Cardiac fibroblast (primary cell): Measurements from ENCODE around the gene SOCS7.
A peak's percentile ranks its signal among the peaks of the same experiment; 100 is the strongest.

ENCODE experiments used
- DNase-seq, 2 donors: peaks; one replicate each; pipeline versions ENCODE4 v3.0.0 to v3.0.0-alpha.2; 2010; ENCODE audit warnings: low read depth in 2 of 2
- H3K4me3 ChIP-seq, 2 donors: replicated peaks in 1 of 2; 1 replicate in 1 of 2; 2 replicates in 1 of 2; pipeline ENCODE4 v1.5.1; 2011; ENCODE audit warnings: low read depth in 2 of 2, low read length in 2 of 2, mild to moderate bottlenecking in 2 of 2, moderate library complexity in 1 of 2
- TF ChIP-seq, protein P1 (sequence below): IDR thresholded peaks from one replicate; pipeline ENCODE4 v1.5.1; 2011; ENCODE audit warnings: low read depth, mild to moderate bottlenecking, low read length, inconsistent platforms

Gene SOCS7

DNA sequence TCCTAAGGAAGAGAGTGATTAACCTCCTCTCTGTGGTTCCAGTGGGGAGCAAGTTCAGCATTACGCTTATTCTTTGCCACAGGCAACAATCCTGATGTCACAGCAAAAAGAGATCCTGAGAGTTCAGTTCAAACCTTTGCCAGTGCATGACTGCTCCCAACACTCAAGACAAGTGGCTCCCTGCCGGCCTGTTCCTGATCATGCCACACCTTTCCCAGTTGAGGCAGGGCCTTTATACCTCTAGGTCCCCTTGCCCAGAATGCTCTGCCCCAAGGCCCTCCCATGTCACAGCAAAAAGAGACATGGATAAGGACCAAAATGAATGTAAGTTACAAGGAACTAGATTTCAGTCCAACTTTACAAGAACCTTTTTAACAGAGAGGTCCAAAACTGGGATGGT is 45.6 kb downstream of the SOCS7 start:
- TF ChIP-seq, protein P1, sequence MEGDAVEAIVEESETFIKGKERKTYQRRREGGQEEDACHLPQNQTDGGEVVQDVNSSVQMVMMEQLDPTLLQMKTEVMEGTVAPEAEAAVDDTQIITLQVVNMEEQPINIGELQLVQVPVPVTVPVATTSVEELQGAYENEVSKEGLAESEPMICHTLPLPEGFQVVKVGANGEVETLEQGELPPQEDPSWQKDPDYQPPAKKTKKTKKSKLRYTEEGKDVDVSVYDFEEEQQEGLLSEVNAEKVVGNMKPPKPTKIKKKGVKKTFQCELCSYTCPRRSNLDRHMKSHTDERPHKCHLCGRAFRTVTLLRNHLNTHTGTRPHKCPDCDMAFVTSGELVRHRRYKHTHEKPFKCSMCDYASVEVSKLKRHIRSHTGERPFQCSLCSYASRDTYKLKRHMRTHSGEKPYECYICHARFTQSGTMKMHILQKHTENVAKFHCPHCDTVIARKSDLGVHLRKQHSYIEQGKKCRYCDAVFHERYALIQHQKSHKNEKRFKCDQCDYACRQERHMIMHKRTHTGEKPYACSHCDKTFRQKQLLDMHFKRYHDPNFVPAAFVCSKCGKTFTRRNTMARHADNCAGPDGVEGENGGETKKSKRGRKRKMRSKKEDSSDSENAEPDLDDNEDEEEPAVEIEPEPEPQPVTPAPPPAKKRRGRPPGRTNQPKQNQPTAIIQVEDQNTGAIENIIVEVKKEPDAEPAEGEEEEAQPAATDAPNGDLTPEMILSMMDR = no peak
- DNase-seq = no peak
- no peak overlapping the region for H3K4me3 ChIP-seq

DNA sequence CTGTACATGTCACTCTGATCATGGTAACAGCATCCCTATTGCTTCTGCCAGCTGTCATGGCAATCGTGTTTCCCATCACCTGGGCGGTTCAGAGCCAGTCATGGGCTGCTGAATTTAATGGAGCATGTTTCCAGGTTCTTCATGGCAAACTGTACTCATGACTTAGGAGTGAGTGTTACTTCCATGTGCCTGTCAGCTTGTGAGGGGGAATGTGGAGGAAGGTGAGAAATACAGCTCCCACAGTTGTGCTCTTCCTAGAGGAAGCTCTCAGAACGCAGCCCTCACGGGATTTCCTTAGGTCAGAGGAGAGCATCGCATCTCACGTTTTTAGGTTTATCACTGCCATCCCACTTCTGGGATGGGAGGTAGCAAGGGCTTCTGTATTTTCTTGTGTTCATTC is 48.6 kb downstream of the SOCS7 start:
- TF ChIP-seq, protein P1 = no peak
- no peak overlapping the region for H3K4me3 ChIP-seq
- no peak for DNase-seq

DNA sequence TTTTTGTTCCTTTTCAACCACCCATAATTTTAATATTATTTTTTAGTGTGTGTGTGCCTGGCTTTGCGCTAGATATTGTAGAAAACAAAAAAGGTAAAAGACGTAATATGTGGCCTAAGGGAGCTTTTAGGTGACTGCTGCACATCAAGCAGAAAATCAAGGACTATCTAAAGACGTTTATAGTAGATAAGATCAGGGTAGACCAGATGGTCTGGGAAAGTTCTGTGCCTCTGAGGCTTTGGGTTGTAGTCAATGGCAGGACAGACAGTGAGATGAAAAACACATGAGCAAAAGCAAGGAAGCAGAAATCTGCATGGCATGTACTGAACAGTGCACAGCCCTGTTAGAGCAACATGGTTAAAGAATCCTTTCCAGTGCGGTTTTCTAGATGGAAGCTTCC is 49.8 kb downstream of the SOCS7 start:
- no peak overlapping the region for H3K4me3 ChIP-seq
- DNase-seq = no peak
- TF ChIP-seq, protein P1 = no peak

DNA sequence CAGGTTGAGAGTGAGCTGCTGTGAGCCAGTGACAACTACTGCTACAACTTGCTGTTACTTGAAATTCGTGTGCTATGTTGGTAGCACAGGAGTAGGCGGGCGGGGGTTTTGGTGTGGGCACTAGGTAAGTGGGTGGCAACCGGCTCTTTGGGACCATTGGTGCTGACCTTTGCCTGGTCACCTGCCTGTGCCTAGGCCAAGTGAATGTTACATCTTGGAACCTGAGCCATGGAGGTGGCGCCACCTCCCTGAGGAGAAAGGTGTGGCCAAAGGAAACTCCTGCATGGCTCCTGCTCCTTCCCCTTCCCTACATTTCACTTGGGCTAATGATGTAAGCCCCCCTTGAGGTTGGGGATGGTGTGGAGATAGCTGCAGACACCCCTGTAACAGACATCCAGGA is 51.3 kb downstream of the SOCS7 start:
- no peak for DNase-seq
- TF ChIP-seq, protein P1 = no peak
- H3K4me3 ChIP-seq = no peak overlapping the region

DNA sequence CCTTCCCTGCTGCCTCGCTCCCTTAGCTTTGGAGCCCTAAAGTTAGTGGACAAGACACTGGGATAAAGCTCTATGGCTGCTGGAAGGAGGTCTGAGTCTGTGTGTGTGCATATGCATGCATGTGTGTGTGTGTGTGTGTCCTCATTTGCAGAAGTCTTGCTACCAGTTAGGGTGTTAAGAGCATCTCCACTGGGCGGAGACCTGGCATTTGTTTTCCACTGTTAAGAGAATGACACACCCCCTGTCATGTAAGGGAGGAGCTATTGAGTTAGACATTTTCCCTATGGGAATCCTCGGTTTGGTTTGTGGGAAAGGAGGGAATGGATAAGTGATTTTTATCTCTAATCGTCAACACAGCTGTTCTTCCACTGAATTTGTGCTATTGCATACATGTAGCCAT is 51.8 kb downstream of the SOCS7 start:
- peak; percentile 45 to 65 for DNase-seq
- H3K4me3 ChIP-seq = no peak overlapping the region
- TF ChIP-seq, protein P1 = no peak

DNA sequence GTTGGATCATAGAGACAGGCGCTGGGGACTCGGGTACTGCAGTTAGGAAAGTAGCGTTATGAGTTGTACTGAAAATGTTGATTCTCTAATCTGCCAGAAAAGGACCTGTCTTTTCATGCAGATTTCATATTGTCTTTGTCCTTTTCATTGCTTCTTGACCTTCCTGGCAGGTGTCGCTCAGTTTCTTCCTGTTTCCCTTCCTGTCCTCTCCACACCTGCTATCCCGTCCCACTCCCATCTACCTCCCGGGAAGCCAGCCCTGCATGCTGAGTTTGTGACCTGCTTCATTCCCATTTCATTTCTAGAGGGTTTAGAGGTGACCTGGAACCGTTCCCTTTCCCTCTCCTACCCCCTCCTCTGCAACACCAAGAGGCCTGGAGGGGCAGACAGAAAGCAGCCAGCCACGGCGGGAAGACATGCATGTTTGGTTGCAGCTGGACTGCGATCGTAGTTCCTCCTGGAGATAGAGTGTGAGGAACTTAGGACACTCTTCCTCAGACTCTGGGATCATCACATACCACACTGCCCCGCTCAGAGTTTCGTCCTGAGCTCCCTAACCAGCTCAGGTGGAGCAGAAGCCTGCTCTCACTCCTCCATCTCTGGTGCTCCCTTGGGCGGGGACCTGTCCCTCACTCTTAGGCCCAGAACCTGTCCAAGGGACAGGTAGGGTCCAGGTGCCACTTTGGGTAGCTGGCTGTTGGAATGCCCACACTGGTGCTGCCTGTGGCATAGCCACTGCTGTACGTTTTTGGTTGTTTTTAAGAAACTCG is 52.7 kb downstream of the SOCS7 start:
- TF ChIP-seq, protein P1 = no peak
- DNase-seq = no peak

DNA sequence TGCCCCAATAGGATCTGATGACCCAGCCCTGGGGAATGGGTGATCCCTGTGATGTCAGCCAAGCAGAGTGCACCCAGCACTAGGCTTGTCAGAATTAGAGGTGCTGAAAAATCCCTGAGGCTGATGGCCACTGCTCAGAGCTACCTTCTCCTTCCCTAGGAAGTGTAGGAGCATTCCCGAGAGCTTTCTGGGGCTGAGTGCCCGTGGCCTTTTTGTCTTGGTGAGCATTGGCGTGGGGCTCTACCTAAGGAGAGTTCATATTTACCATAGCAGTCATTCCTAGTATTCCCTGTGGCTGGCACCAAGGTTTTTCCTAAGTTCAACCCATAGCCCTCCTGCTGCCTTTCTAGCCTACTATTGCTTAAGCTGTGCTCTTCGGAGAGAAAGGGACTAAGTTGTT is 54.0 kb downstream of the SOCS7 start:
- H3K4me3 ChIP-seq = no peak overlapping the region
- TF ChIP-seq, protein P1 = no peak
- DNase-seq = no peak

More for the DNA sequence above, 52.7 kb downstream of the SOCS7 start:
- no peak overlapping the region for H3K4me3 ChIP-seq
